OCI-LY1 (cell line): ENCODE results near the gene GNB5.

Source experiments
- H2AFZ ChIP-seq: fragments of 200-600 bp; sonication (generic), shearing (Covaris generic); 2 replicates; pipeline ENCODE4 v1.6.0; 2014; ENCODE audit warnings: antibody characterized with exemption, mild to moderate bottlenecking, low read length
- H3F3A ChIP-seq: fragments of 200-600 bp; sonication (generic), shearing (Covaris generic); 2 replicates; pipeline ENCODE4 v1.6.0; 2014; ENCODE audit warnings: mild to moderate bottlenecking, antibody characterized with exemption, low read length, moderate library complexity; ENCODE audit not compliant: insufficient read depth
- H3K27ac ChIP-seq: fragments of 200-600 bp; sonication (generic); 2 replicates; pipeline ENCODE4 v1.5.1; 2014; ENCODE audit warnings: low read length, mixed run types, mild to moderate bottlenecking, low read depth; ENCODE audit not compliant: poor library complexity, severe bottlenecking
- H3K27me3 ChIP-seq: fragments of 200-600 bp; sonication (generic); 2 replicates; pipeline ENCODE4 v1.6.0; 2014; ENCODE audit warnings: antibody characterized with exemption, mild to moderate bottlenecking, low read length, moderate library complexity; ENCODE audit not compliant: insufficient read depth
- H3K36me3 ChIP-seq: fragments of 200-600 bp; sonication (generic); 2 replicates; pipeline ENCODE4 v1.6.1; 2014; ENCODE audit warnings: mild to moderate bottlenecking, antibody characterized with exemption, low read length, moderate library complexity, mixed read lengths; ENCODE audit not compliant: insufficient read depth
- H3K4me1 ChIP-seq: fragments of 200-600 bp; sonication (generic); 2 replicates; pipeline ENCODE4 v1.5.1; 2014; ENCODE audit warnings: mild to moderate bottlenecking, low read length, moderate library complexity; ENCODE audit not compliant: insufficient read depth, severe bottlenecking
- H3K4me2 ChIP-seq: fragments of 200-600 bp; sonication (generic), shearing (Covaris generic); 2 replicates; pipeline ENCODE4 v1.6.1; 2014; ENCODE audit warnings: low read length
- H3K4me3 ChIP-seq: fragments of 200-600 bp; sonication (generic); 2 replicates; pipeline ENCODE4 v1.5.1; 2014; ENCODE audit warnings: low read length, low read depth, mild to moderate bottlenecking, mixed read lengths; ENCODE audit not compliant: poor library complexity, severe bottlenecking
- H3K79me2 ChIP-seq: fragments of 200-600 bp; shearing (Covaris generic); 2 replicates; pipeline ENCODE4 v1.6.1; 2016; ENCODE audit warnings: mixed run types, low read length, mixed read lengths; ENCODE audit not compliant: insufficient read depth
- H3K9ac ChIP-seq: fragments of 200-600 bp; sonication (generic), shearing (Covaris generic); 2 replicates; pipeline ENCODE4 v1.6.1; 2014; ENCODE audit warnings: mild to moderate bottlenecking, low read length, mixed read lengths
- H3K9me2 ChIP-seq: fragments of 200-600 bp; sonication (generic), shearing (Covaris generic); 2 replicates; pipeline ENCODE4 v1.6.1; 2014; ENCODE audit warnings: low read depth, mild to moderate bottlenecking, low read length, mixed read lengths
- H3K9me3 ChIP-seq: fragments of 200-600 bp; shearing (Covaris generic); 2 replicates; pipeline ENCODE4 v1.6.1; 2014; ENCODE audit warnings: low read length, mixed read lengths
- H4K20me1 ChIP-seq: fragments of 200-600 bp; sonication (generic), shearing (Covaris generic); 2 replicates; pipeline ENCODE4 v1.6.0; 2016; ENCODE audit warnings: mild to moderate bottlenecking, low read length; ENCODE audit not compliant: insufficient read depth
- EZH2 ChIP-seq: fragments of 200-600 bp; sonication (generic), shearing (Covaris generic); IDR thresholded peaks from 2 replicates; pipeline ENCODE4 v1.8.0; 2017; ENCODE audit warnings: borderline replicate concordance, mixed run types, mild to moderate bottlenecking, antibody characterized with exemption, low read length, moderate library complexity, mixed read lengths
- TF ChIP-seq, protein P1 (sequence below): fragments of 200-600 bp; sonication (generic), shearing (Covaris generic); IDR thresholded peaks from 2 replicates; pipeline ENCODE4 v1.5.1; 2017; ENCODE audit warnings: mild to moderate bottlenecking, antibody characterized with exemption, low read length, moderate library complexity, mixed read lengths

Gene GNB5

DNA sequence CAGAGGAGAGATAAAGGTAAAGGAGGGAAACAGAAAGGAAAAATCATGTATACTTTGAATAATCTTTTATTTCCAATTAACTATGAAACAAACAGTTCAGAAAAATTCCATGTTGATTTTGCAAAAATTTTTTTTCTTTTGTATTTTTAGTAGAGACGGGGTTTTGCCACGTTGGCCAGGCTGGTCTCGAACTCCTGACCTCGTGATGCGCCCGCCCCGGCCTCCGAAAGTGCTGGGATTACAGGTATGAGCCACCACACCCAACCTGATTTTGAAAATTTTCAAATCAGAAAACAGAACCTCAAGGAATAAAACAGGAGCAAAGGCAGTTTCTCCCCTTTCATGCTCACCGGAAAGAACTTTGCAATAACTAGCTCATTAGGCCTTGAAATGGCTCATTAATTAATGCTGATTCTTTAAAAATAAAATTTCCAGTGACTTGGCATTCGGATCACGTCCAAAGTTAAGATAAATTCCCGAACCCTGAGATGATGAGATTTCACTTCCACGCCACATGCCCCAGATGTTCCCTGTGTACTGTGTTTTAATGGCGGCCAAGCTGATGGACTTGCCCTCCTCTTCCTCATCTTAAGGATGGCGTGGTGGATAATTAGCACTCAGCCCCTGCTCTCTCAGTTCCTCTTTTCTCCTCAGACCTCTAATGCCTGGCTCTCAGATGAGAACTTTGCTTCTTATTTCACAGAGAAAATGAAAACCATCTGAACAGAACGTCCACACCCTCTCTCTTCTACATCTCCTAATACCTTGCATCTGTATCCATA lies 89.5 kb downstream of the GNB5 start:
- Histone ChIP-seq H3F3A (no peaks in the 10 kb centered on the region), H3K4me1 (peaks cover 5% of the 10 kb centered on the region), H3K9me2 (no peaks in the 10 kb centered on the region), H3K9ac (no peak overlapping the region), H3K4me2 (no peak overlapping the region), H4K20me1 (no peaks in the 10 kb centered on the region), H3K36me3 (no peaks in the 10 kb centered on the region), H3K4me3 (no peak overlapping the region), H3K27ac (no peak overlapping the region), H3K27me3 (no peaks in the 10 kb centered on the region), H3K79me2 (no peaks in the 10 kb centered on the region), H2AFZ (no peak overlapping the region), H3K9me3 (no peaks in the 10 kb centered on the region)
- TF ChIP-seq, protein P1, sequence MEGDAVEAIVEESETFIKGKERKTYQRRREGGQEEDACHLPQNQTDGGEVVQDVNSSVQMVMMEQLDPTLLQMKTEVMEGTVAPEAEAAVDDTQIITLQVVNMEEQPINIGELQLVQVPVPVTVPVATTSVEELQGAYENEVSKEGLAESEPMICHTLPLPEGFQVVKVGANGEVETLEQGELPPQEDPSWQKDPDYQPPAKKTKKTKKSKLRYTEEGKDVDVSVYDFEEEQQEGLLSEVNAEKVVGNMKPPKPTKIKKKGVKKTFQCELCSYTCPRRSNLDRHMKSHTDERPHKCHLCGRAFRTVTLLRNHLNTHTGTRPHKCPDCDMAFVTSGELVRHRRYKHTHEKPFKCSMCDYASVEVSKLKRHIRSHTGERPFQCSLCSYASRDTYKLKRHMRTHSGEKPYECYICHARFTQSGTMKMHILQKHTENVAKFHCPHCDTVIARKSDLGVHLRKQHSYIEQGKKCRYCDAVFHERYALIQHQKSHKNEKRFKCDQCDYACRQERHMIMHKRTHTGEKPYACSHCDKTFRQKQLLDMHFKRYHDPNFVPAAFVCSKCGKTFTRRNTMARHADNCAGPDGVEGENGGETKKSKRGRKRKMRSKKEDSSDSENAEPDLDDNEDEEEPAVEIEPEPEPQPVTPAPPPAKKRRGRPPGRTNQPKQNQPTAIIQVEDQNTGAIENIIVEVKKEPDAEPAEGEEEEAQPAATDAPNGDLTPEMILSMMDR = no peak
- no peak for TF ChIP-seq EZH2

DNA sequence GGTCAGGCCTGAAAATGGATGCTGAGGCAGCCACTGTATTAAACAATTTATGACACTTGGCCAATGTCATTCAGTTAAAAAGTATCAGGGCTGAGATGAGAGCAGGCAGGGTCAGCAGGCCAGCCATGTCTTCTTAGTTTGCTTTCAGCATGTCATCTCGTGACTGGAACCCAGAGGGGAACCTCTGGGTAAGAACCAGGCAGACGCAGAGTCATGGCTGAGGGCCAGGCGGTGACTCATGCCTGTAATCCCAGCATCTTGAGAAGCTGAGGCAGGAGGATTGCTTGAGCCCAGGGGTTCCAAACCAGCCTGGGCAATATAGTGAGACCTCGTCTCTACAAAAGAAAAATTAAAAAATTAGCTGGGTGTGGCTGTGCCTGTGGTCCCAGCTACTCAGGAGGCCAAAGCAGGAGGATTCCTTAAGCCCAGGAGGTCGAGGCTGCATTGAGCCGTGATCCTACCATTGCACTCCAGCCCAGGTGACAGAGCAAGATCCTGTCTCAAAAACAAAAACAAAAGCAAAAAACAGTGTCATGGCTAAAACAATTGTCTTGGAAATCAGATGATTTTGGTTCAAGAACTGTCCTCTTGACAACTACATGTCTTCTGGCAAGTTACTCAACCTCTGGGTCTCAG lies 90.3 kb downstream of the GNB5 start:
- Histone ChIP-seq H3K4me3 (no peak overlapping the region), H3K4me2 (no peak overlapping the region), H2AFZ (no peak overlapping the region), H3K9me2 (no peaks in the 10 kb centered on the region), H3F3A (no peaks in the 10 kb centered on the region), H3K27ac (no peak overlapping the region), H3K36me3 (no peaks in the 10 kb centered on the region), H3K79me2 (no peaks in the 10 kb centered on the region), H3K9me3 (no peaks in the 10 kb centered on the region), H3K27me3 (no peaks in the 10 kb centered on the region), H3K4me1 (peaks cover 5% of the 10 kb centered on the region), H4K20me1 (no peaks in the 10 kb centered on the region), H3K9ac (no peak overlapping the region)
- no peak for TF ChIP-seq EZH2
- TF ChIP-seq, protein P1 = no peak

GRCh38 chr15:52099651-52100272 lies 91.4 kb downstream of the GNB5 start:
- Histone ChIP-seq H3K9me3 (no peaks in the 10 kb centered on the region), H2AFZ (no peak overlapping the region), H3K79me2 (no peaks in the 10 kb centered on the region), H3K4me3 (no peak overlapping the region), H3K27ac (no peak overlapping the region), H3K27me3 (no peaks in the 10 kb centered on the region), H4K20me1 (no peaks in the 10 kb centered on the region), H3K4me2 (no peak overlapping the region), H3F3A (no peaks in the 10 kb centered on the region), H3K9me2 (no peaks in the 10 kb centered on the region), H3K9ac (no peak overlapping the region), H3K4me1 (peaks cover 5% of the 10 kb centered on the region), H3K36me3 (no peaks in the 10 kb centered on the region)
- no peak for TF ChIP-seq EZH2
- TF ChIP-seq, protein P1 = no peak
